GM12891 (cell line): Measurements from ENCODE around the gene CTNND2.

Source experiments
- POLR2A ChIP-seq: IDR thresholded peaks from 2 replicates; pipeline ENCODE4 v1.6.1; 2011; ENCODE audit warnings: low read depth, low read length, control low read depth
- POLR2AphosphoS5 ChIP-seq: IDR thresholded peaks from 2 replicates; pipeline ENCODE4 v1.6.1; 2011; ENCODE audit warnings: low read depth, low read length, control low read depth
- SPI1 ChIP-seq: IDR thresholded peaks from 2 replicates; pipeline ENCODE4 v1.6.1; 2011; ENCODE audit warnings: low read depth, low read length, control low read depth
- TAF1 ChIP-seq: IDR thresholded peaks from 2 replicates; pipeline ENCODE4 v1.6.1; 2011; ENCODE audit warnings: low read depth, low read length, control low read depth

DNA sequence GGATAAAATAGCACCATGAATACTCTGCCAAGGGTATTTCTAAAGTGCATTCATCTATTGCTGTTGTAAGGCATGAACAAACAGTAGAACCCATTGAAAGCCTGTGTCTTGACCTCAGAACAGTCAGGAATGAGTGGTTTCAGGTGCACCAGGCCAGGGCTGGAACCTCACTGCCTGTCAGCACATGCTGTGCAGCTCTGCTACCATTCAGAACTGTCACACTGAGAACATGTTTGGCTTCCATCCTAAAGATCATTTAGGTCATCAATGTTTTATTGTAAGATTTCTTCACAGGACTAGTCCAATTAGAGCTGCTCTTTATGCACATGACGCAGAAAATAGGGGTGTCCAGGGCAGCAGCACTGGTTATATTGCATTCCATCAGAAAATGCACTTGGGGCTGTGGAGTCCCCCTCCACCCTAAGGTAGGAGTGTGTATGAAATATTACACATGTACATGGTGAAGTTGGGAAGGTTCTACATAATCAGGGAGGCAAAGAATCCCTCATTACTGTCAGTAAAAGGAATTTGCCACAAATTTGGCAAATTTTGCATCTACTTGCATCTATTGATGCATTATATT is 408.0 kb downstream of the CTNND2 start:
- TF ChIP-seq POLR2A (no peak), TAF1 (no peak), POLR2AphosphoS5 (no peak), SPI1 (no peak)
